Liver (tissue), 9 donors: ENCODE results near the gene TENT5C. TPM values are rescaled to one million over a fixed set of nuclear protein-coding genes. Genes with fewer than 3 reads are reported as not detected.

Source experiments
- DNase-seq: peaks from one replicate; pipeline ENCODE4 v3.0.0-alpha.2; 2017; ENCODE audit warnings: low spot score
- H3K27ac ChIP-seq, 2 donors: one replicate each; pipeline ENCODE4 v1.7.0; 2013; ENCODE audit warnings: inconsistent platforms in 2 of 2, low read length in 2 of 2, control low read depth in 1 of 2, low read depth in 1 of 2, mild to moderate bottlenecking in 1 of 2
- H3K27me3 ChIP-seq, 4 donors: one replicate each; pipeline versions ENCODE4 v1.6.1 to v1.7.0; 2013; ENCODE audit warnings: low read length in 3 of 4, inconsistent platforms in 1 of 4, mild to moderate bottlenecking in 1 of 4, moderate library complexity in 1 of 4; ENCODE audit not compliant: control insufficient read depth in 4 of 4, insufficient read depth in 4 of 4
- H3K36me3 ChIP-seq, 4 donors: one replicate each; pipeline versions ENCODE4 v1.6.1 to v1.7.0; 2013; ENCODE audit warnings: low read length in 3 of 4, mild to moderate bottlenecking in 3 of 4, low read depth in 1 of 4, moderate library complexity in 1 of 4; ENCODE audit not compliant: control insufficient read depth in 4 of 4, insufficient read depth in 3 of 4
- H3K4me1 ChIP-seq, 4 donors: one replicate each; pipeline versions ENCODE4 v1.6.1 to v1.7.0; 2013; ENCODE audit warnings: low read length in 3 of 4, mild to moderate bottlenecking in 3 of 4, moderate library complexity in 1 of 4; ENCODE audit not compliant: control insufficient read depth in 4 of 4, insufficient read depth in 4 of 4
- H3K4me3 ChIP-seq, 3 donors: one replicate each; pipeline versions ENCODE4 v1.6.1 to v1.7.0; 2013; ENCODE audit warnings: low read length in 3 of 3, control low read depth in 1 of 3, low read depth in 1 of 3, mild to moderate bottlenecking in 1 of 3
- H3K9ac ChIP-seq, 2 donors: one replicate each; pipeline ENCODE4 v1.7.0; 2013; ENCODE audit warnings: low read length in 2 of 2, mild to moderate bottlenecking in 2 of 2, moderate library complexity in 2 of 2, control low read depth in 1 of 2, low read depth in 1 of 2
- H3K9me3 ChIP-seq, 4 donors: one replicate each; pipeline versions ENCODE4 v1.6.1 to v1.7.0; 2013; ENCODE audit warnings: low read length in 3 of 4; ENCODE audit not compliant: control insufficient read depth in 4 of 4
- EGR1 ChIP-seq, 2 donors: IDR thresholded peaks; 2 replicates each; pipeline ENCODE4 v1.6.1; 2016 to 2018; ENCODE audit warnings: antibody characterized with exemption in 2 of 2, low read depth in 2 of 2
- FOXA2 ChIP-seq: IDR thresholded peaks from 2 replicates; pipeline ENCODE4 v1.6.1; 2016; ENCODE audit warnings: antibody characterized with exemption
- GABPA ChIP-seq, 2 donors: IDR thresholded peaks in 1 of 2; conservative IDR thresholded peaks in 1 of 2; 2 replicates each; pipeline ENCODE4 v1.6.1; 2016; ENCODE audit warnings: antibody characterized with exemption in 2 of 2, mild to moderate bottlenecking in 1 of 2, moderate library complexity in 1 of 2
- HNF4A ChIP-seq, 2 donors: conservative IDR thresholded peaks; 2 replicates each; pipeline ENCODE4 v1.6.1; 2016; ENCODE audit warnings: antibody characterized with exemption in 2 of 2, mild to moderate bottlenecking in 2 of 2
- HNF4G ChIP-seq: IDR thresholded peaks from 2 replicates; pipeline ENCODE4 v1.6.1; 2016; ENCODE audit warnings: antibody characterized with exemption
- JUND ChIP-seq, 2 donors: IDR thresholded peaks; 2 replicates each; pipeline ENCODE4 v1.6.1; 2016; ENCODE audit warnings: antibody characterized with exemption in 2 of 2
- NR2F2 ChIP-seq: IDR thresholded peaks from 2 replicates; pipeline ENCODE4 v1.6.1; 2016; ENCODE audit warnings: antibody characterized with exemption
- RXRA ChIP-seq, 2 donors: IDR thresholded peaks; 2 replicates each; pipeline ENCODE4 v1.6.1; 2017 to 2018; ENCODE audit warnings: antibody characterized with exemption in 2 of 2, mild to moderate bottlenecking in 1 of 2
- SP1 ChIP-seq: IDR thresholded peaks from 2 replicates; pipeline ENCODE4 v1.6.1; 2018; ENCODE audit warnings: antibody characterized with exemption, mild to moderate bottlenecking
- TAF1 ChIP-seq: conservative IDR thresholded peaks from 2 replicates; pipeline ENCODE4 v1.6.1; 2016; ENCODE audit warnings: antibody characterized with exemption, mild to moderate bottlenecking
- YY1 ChIP-seq: IDR thresholded peaks from 2 replicates; pipeline ENCODE4 v1.6.1; 2016; ENCODE audit warnings: antibody characterized with exemption, mild to moderate bottlenecking
- WGBS: extraction: QIAGEN DNeasy Blood & Tissue Kit; methylation state at CpG from one replicate; pipeline ENCODE4 v1.1.7; 2013; 5-methylcytosine and 5-hydroxymethylcytosine counted together
- polyA plus RNA-seq, 2 donors: library from polyadenylated mRNA; stranded (reverse) in 1 of 2; unstranded in 1 of 2; fragments of 200-250 nt in 1 of 2; fragments of >200 nt in 1 of 2; fragmentation: Nextera tagmentation in 1 of 2; extraction: Ambion mirVana in 1 of 2; gene quantifications; one replicate each; pipeline versions ENCODE4 v1.2.1 to v1.2.3, GENCODE V29; 2013 to 2015
- total RNA-seq, 2 donors: library from RNA; depleted of rRNA; stranded (reverse); fragments of >200 nt; gene quantifications; one replicate each; pipeline ENCODE4 v1.2.3, GENCODE V29; 2014
- TF ChIP-seq, protein P1 (sequence below): IDR thresholded peaks from 2 replicates; pipeline ENCODE4 v1.6.1; 2016; ENCODE audit warnings: antibody characterized with exemption, mild to moderate bottlenecking
- TF ChIP-seq, protein P2 (sequence below): IDR thresholded peaks from 2 replicates; pipeline ENCODE4 v1.6.1; 2016; ENCODE audit warnings: antibody characterized with exemption
- TF ChIP-seq, protein P3 (sequence below): IDR thresholded peaks from 2 replicates; pipeline ENCODE4 v1.6.1; 2016; ENCODE audit warnings: antibody characterized with exemption
- donor health status: healthy.
- donor health status: healthy.
- donor health status: healthy.
- donor health status: healthy.
- donor health status: healthy.

Gene TENT5C
- total and polyA plus RNA-seq, 4 donors, result 1.1 to 200 (median 4.8) TPM

DNA sequence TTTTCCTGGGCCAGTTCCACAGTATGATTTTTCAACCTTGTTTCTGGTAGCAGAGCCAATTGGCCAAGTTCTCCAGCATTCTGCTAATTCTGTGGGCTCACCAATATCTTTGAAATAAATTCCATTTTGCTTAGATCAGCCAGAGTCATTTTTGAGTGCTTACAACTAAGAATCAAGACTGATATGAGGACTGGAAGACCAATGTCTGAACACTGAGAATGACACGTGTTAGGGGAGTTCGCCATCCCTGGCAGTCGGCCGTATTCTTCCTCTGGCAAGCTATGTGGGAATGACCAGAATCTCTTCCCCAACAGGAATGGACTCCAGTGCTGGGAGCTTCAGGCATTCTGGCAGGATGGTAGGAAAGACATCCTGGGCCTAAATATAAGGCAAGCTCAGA is 4.9 kb upstream of the TENT5C start (continued):
- TF ChIP-seq, protein P1, sequence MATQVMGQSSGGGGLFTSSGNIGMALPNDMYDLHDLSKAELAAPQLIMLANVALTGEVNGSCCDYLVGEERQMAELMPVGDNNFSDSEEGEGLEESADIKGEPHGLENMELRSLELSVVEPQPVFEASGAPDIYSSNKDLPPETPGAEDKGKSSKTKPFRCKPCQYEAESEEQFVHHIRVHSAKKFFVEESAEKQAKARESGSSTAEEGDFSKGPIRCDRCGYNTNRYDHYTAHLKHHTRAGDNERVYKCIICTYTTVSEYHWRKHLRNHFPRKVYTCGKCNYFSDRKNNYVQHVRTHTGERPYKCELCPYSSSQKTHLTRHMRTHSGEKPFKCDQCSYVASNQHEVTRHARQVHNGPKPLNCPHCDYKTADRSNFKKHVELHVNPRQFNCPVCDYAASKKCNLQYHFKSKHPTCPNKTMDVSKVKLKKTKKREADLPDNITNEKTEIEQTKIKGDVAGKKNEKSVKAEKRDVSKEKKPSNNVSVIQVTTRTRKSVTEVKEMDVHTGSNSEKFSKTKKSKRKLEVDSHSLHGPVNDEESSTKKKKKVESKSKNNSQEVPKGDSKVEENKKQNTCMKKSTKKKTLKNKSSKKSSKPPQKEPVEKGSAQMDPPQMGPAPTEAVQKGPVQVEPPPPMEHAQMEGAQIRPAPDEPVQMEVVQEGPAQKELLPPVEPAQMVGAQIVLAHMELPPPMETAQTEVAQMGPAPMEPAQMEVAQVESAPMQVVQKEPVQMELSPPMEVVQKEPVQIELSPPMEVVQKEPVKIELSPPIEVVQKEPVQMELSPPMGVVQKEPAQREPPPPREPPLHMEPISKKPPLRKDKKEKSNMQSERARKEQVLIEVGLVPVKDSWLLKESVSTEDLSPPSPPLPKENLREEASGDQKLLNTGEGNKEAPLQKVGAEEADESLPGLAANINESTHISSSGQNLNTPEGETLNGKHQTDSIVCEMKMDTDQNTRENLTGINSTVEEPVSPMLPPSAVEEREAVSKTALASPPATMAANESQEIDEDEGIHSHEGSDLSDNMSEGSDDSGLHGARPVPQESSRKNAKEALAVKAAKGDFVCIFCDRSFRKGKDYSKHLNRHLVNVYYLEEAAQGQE, result no peak
- no peak for TF ChIP-seq HNF4G
- no peak for TF ChIP-seq SP1
- TF ChIP-seq FOXA2, result no peak
- TF ChIP-seq TAF1, result no peak
- no peak for TF ChIP-seq GABPA (IDR thresholded peaks at IDR 0.05 in 1 of 2, conservative IDR thresholded peaks at IDR 0.05 in 1 of 2)

DNA sequence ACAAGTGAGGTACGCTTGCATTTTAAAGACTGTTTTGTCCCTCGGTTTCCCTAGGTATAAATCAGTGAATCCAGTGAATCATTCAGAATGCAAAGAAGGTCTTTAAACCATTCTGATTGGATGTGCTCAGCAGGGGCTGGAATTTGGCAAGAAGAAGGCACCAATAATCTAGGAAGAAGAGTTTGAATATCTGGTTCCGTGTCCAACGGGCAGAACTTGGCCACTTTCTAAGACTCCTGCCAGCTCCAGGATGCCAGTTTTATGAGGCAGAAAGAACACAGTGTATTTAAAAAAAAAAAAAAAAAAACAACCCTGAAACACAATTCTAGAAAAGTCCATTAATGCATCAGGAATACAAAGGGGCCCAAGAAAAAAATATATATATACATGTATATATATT is 3.0 kb upstream of the TENT5C start:
- 92% methylated on average over 4 of the region's 4 CpGs for WGBS

More for the DNA sequence above, 3.0 kb upstream of the TENT5C start:
- H3K9ac ChIP-seq, result no peak overlapping the region
- H3K4me1 ChIP-seq, result peaks cover 5 to 23% (median 12%) of the 10 kb centered on the region in 4 donors
- no peak overlapping the region for H3K27ac ChIP-seq
- no peaks in the 10 kb centered on the region for H3K9me3 ChIP-seq
- TF ChIP-seq, protein P1, result no peak
- TF ChIP-seq HNF4G (no peak), EGR1 (IDR thresholded peaks at IDR 0.05; ENCODE audit: low read depth in 2 of 2) (no peak), YY1 (no peak), GABPA (IDR thresholded peaks at IDR 0.05 in 1 of 2, conservative IDR thresholded peaks at IDR 0.05 in 1 of 2) (no peak), FOXA2 (no peak), RXRA (IDR thresholded peaks at IDR 0.05) (no peak), HNF4A (conservative IDR thresholded peaks at IDR 0.05) (no peak), NR2F2 (no peak), JUND (IDR thresholded peaks at IDR 0.05) (no peak)
- TF ChIP-seq, protein P2, sequence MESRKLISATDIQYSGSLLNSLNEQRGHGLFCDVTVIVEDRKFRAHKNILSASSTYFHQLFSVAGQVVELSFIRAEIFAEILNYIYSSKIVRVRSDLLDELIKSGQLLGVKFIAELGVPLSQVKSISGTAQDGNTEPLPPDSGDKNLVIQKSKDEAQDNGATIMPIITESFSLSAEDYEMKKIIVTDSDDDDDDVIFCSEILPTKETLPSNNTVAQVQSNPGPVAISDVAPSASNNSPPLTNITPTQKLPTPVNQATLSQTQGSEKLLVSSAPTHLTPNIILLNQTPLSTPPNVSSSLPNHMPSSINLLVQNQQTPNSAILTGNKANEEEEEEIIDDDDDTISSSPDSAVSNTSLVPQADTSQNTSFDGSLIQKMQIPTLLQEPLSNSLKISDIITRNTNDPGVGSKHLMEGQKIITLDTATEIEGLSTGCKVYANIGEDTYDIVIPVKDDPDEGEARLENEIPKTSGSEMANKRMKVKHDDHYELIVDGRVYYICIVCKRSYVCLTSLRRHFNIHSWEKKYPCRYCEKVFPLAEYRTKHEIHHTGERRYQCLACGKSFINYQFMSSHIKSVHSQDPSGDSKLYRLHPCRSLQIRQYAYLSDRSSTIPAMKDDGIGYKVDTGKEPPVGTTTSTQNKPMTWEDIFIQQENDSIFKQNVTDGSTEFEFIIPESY, result no peak
- TF ChIP-seq, protein P3, sequence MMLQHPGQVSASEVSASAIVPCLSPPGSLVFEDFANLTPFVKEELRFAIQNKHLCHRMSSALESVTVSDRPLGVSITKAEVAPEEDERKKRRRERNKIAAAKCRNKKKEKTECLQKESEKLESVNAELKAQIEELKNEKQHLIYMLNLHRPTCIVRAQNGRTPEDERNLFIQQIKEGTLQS, result no peak
- H3K36me3 ChIP-seq, result no peaks in the 10 kb centered on the region
- H3K4me3 ChIP-seq, result no peak overlapping the region
- DNase-seq, result no peak
- H3K27me3 ChIP-seq, result no peaks in the 10 kb centered on the region
